HL-60 (cell line): ENCODE results near the gene ZBTB8B.

Source experiments
- DNase-seq, 2 experiments: peaks; one replicate each; pipeline ENCODE4 v3.0.0-alpha.2; 2010 to 2020; ENCODE audit warnings: low read depth in 1 of 2, low spot score in 1 of 2
- H3K27ac ChIP-seq: fragments of 250-450 bp; sonication (Bioruptor Pico); replicated peaks from 2 replicates; pipeline ENCODE4 v1.5.1; 2020; ENCODE audit warnings: mild to moderate bottlenecking, moderate library complexity
- H3K27me3 ChIP-seq: fragments of 250-450 bp; sonication (Bioruptor Pico); 2 replicates; pipeline ENCODE4 v1.5.1; 2021; ENCODE audit warnings: mild to moderate bottlenecking, moderate library complexity; ENCODE audit not compliant: insufficient read depth, poor library complexity, severe bottlenecking
- H3K4me3 ChIP-seq: replicated peaks from 2 replicates; pipeline ENCODE4 v1.5.1; 2011; ENCODE audit warnings: mild to moderate bottlenecking, control low read depth, low read length; ENCODE audit not compliant: insufficient read depth
- GABPA ChIP-seq: IDR thresholded peaks from 2 replicates; pipeline ENCODE4 v1.6.1; 2012; ENCODE audit warnings: low read depth
- POLR2AphosphoS5 ChIP-seq: IDR thresholded peaks from 2 replicates; pipeline ENCODE4 v1.6.1; 2012; ENCODE audit warnings: low read depth
- SPI1 ChIP-seq: IDR thresholded peaks from 2 replicates; pipeline ENCODE4 v1.6.1; 2012; ENCODE audit warnings: low read depth, mild to moderate bottlenecking, borderline replicate concordance
- TF ChIP-seq, protein P1 (sequence below): IDR thresholded peaks from one replicate; pipeline ENCODE4 v1.5.1; 2011; ENCODE audit warnings: low read length, control low read depth, inconsistent platforms; ENCODE audit not compliant: insufficient read depth
- TF ChIP-seq, protein P2 (sequence below): IDR thresholded peaks from 2 replicates; pipeline ENCODE4 v1.6.1; 2012; ENCODE audit warnings: low read depth; ENCODE audit not compliant: insufficient replicate concordance

Gene ZBTB8B

GRCh38 chr1:32465578-32465933 is 684 bp downstream of the ZBTB8B start:
- H3K27me3 ChIP-seq: peaks cover 31% of the 10 kb centered on the region
- no peak for DNase-seq
- no peak overlapping the region for H3K27ac ChIP-seq
- TF ChIP-seq GABPA: no peak
- no peak overlapping the region for H3K4me3 ChIP-seq

GRCh38 chr1:32466761-32467160 is 1.9 kb downstream of the ZBTB8B start:
- no peak for DNase-seq
- H3K4me3 ChIP-seq: no peak overlapping the region
- peaks cover 31% of the 10 kb centered on the region for H3K27me3 ChIP-seq
- TF ChIP-seq POLR2AphosphoS5 (no peak), GABPA (no peak), SPI1 (no peak)
- TF ChIP-seq, protein P1, sequence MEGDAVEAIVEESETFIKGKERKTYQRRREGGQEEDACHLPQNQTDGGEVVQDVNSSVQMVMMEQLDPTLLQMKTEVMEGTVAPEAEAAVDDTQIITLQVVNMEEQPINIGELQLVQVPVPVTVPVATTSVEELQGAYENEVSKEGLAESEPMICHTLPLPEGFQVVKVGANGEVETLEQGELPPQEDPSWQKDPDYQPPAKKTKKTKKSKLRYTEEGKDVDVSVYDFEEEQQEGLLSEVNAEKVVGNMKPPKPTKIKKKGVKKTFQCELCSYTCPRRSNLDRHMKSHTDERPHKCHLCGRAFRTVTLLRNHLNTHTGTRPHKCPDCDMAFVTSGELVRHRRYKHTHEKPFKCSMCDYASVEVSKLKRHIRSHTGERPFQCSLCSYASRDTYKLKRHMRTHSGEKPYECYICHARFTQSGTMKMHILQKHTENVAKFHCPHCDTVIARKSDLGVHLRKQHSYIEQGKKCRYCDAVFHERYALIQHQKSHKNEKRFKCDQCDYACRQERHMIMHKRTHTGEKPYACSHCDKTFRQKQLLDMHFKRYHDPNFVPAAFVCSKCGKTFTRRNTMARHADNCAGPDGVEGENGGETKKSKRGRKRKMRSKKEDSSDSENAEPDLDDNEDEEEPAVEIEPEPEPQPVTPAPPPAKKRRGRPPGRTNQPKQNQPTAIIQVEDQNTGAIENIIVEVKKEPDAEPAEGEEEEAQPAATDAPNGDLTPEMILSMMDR: no peak
- TF ChIP-seq, protein P2, sequence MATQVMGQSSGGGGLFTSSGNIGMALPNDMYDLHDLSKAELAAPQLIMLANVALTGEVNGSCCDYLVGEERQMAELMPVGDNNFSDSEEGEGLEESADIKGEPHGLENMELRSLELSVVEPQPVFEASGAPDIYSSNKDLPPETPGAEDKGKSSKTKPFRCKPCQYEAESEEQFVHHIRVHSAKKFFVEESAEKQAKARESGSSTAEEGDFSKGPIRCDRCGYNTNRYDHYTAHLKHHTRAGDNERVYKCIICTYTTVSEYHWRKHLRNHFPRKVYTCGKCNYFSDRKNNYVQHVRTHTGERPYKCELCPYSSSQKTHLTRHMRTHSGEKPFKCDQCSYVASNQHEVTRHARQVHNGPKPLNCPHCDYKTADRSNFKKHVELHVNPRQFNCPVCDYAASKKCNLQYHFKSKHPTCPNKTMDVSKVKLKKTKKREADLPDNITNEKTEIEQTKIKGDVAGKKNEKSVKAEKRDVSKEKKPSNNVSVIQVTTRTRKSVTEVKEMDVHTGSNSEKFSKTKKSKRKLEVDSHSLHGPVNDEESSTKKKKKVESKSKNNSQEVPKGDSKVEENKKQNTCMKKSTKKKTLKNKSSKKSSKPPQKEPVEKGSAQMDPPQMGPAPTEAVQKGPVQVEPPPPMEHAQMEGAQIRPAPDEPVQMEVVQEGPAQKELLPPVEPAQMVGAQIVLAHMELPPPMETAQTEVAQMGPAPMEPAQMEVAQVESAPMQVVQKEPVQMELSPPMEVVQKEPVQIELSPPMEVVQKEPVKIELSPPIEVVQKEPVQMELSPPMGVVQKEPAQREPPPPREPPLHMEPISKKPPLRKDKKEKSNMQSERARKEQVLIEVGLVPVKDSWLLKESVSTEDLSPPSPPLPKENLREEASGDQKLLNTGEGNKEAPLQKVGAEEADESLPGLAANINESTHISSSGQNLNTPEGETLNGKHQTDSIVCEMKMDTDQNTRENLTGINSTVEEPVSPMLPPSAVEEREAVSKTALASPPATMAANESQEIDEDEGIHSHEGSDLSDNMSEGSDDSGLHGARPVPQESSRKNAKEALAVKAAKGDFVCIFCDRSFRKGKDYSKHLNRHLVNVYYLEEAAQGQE: no peak
- H3K27ac ChIP-seq: no peak overlapping the region

- TF ChIP-seq GABPA: no peak
- TF ChIP-seq, protein P2: no peak
- TF ChIP-seq POLR2AphosphoS5: no peak
- no peak for TF ChIP-seq SPI1
- TF ChIP-seq, protein P1: no peak
- H3K27me3 ChIP-seq: peaks cover 31% of the 10 kb centered on the region
These were observed 3.9 kb downstream of the ZBTB8B start for GRCh38 chr1:32468791-32469190.

GRCh38 chr1:32470431-32470830 is 5.6 kb downstream of the ZBTB8B start:
- H3K4me3 ChIP-seq: no peak overlapping the region
- TF ChIP-seq SPI1: no peak
- DNase-seq: no peak

More at GRCh38 chr1:32468791-32469190, 3.9 kb downstream of the ZBTB8B start:
- no peak overlapping the region for H3K27ac ChIP-seq
- no peak overlapping the region for H3K4me3 ChIP-seq
- DNase-seq: no peak

DNA sequence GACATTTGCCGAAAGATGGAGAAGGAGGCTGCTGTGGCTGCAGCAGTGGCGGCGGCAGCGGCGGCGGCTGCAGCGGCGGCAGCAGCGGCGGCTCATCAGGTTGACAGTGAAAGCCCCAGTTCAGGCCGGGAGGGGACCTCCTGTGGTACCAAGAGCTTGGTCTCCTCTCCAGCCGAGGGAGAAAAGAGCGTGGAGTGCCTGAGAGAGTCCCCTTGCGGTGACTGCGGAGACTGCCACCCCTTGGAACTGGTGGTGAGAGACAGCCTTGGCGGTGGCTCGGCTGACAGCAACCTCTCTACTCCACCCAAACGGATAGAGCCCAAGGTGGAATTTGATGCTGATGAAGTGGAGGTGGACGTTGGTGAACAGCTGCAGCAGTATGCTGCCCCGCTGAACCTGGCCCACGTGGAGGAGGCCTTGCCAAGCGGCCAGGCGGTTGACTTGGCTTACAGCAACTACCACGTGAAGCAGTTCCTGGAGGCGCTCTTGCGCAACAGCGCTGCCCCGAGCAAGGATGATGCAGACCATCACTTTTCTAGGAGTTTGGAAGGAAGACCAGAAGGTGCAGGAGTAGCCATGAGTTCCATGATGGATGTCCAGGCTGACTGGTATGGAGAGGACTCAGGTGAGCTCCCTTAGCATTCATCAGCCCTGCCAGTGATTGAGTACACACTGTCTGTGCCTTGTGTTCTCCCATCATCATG is 6.3 kb downstream of the ZBTB8B start:
- Histone ChIP-seq H3K4me3 (no peak overlapping the region), H3K27me3 (peaks cover 9% of the 10 kb centered on the region), H3K27ac (no peak overlapping the region)
- no peak for DNase-seq
- TF ChIP-seq, protein P1: no peak
- no peak for TF ChIP-seq GABPA
- TF ChIP-seq POLR2AphosphoS5: no peak
- TF ChIP-seq SPI1: no peak
- TF ChIP-seq, protein P2: no peak

More at GRCh38 chr1:32470431-32470830, 5.6 kb downstream of the ZBTB8B start:
- Histone ChIP-seq H3K27ac (no peak overlapping the region), H3K27me3 (peaks cover 16% of the 10 kb centered on the region)
